HCT116 (cell line): Measurements from ENCODE around the gene N4BP3. TPM values are rescaled to one million over a fixed set of nuclear protein-coding genes. Genes with fewer than 3 reads are reported as not detected.

Source experiments
- ATAC-seq: fragments of 200-7000 bp; cut with Tn5 transposase; 2 replicates; pipeline ENCODE4 v1.9.1; 2020; ENCODE audit warnings: mild to moderate bottlenecking, moderate library complexity
- BruUV-seq: library from RNA; stranded (reverse); fragments of 400-500 nt; replicated peaks from 2 replicates; lab custom pipeline; 2021; lab: Mats Ljungman, UMichigan
- CTCF ChIA-PET: fragments of 300-600 bp; sonication (Branson Sonifier 250); formaldehyde crosslinking; loops from one replicate; lab custom pipeline; 2021; ENCODE audit warnings: antibody characterized with exemption; lab: Charles Lee
- POLR2A ChIA-PET: fragments of 300-600, 350-600 bp; sonication (Branson Sonifier 250); formaldehyde crosslinking; loops from one replicate; lab custom pipeline; 2021; ENCODE audit warnings: antibody characterized with exemption; lab: Charles Lee
- RAD21 ChIA-PET, 2 experiments: fragments of 300-600 bp; sonication (Branson Sonifier 250); formaldehyde crosslinking; loops; one replicate each; lab custom pipeline; 2023; ENCODE audit warnings: low total read pairs in 2 of 2; ENCODE audit not compliant: uncharacterized antibody in 2 of 2, unreplicated experiment in 2 of 2, low non-redundant PET in 1 of 2; lab: Charles Lee
- DNase-seq: peaks from one replicate; pipeline ENCODE4 v3.0.0-alpha.2; 2010; ENCODE audit warnings: low read depth, low spot score
- H2AFZ ChIP-seq: fragments of 200-600 bp; shearing (Covaris generic), sonication (generic); 2 replicates; pipeline ENCODE4 v1.6.1; 2017; ENCODE audit warnings: low read depth, mixed run types, mixed read lengths, antibody characterized with exemption, low read length; ENCODE audit not compliant: poor library complexity, severe bottlenecking
- H3K27ac ChIP-seq: 2 replicates; pipeline ENCODE4 v1.5.1; 2012; ENCODE audit warnings: low read depth, low read length
- H3K27me3 ChIP-seq: fragments of 200-600 bp; sonication (generic); 2 replicates; pipeline ENCODE4 v1.6.1; 2016; ENCODE audit warnings: mixed run types, low read length, mixed read lengths; ENCODE audit not compliant: insufficient read depth
- H3K36me3 ChIP-seq, 2 experiments: fragments of 200-500 bp in 1 of 2; fragments of 200-600 bp in 1 of 2; sonication (Bioruptor generic) in 1 of 2; sonication (generic) in 1 of 2; 2 replicates each; pipeline versions ENCODE4 v1.5.1 to v1.6.1; 2014 to 2016; ENCODE audit warnings: low read length in 2 of 2, inconsistent platforms in 1 of 2, mixed read lengths in 1 of 2, mixed run types in 1 of 2; ENCODE audit not compliant: insufficient read depth in 2 of 2, control insufficient read depth in 1 of 2
- H3K4me1 ChIP-seq, 2 experiments: fragments of 200-600 bp in 1 of 2; sonication (generic) in 1 of 2; 2 replicates each; pipeline versions ENCODE4 v1.5.1 to v1.6.1; 2012 to 2017; ENCODE audit warnings: low read length in 2 of 2, inconsistent platforms in 1 of 2, mild to moderate bottlenecking in 1 of 2, mixed read lengths in 1 of 2, mixed run types in 1 of 2, moderate library complexity in 1 of 2; ENCODE audit not compliant: insufficient read depth in 2 of 2, control insufficient read depth in 1 of 2
- H3K4me2 ChIP-seq: fragments of 200-600 bp; sonication (generic); 2 replicates; pipeline ENCODE4 v1.6.1; 2017; ENCODE audit warnings: mixed run types, low read length, mixed read lengths
- H3K4me3 ChIP-seq, 2 experiments: fragments of 200-600 bp in 1 of 2; sonication (generic) in 1 of 2; replicated peaks in 1 of 2; 2 replicates each; pipeline ENCODE4 v1.5.1; 2011 to 2016; ENCODE audit warnings: low read length in 2 of 2, control low read depth in 1 of 2, low read depth in 1 of 2, mild to moderate bottlenecking in 1 of 2, mixed read lengths in 1 of 2, mixed run types in 1 of 2
- H3K79me2 ChIP-seq: fragments of 200-600 bp; sonication (generic); 2 replicates; pipeline ENCODE4 v1.6.1; 2017; ENCODE audit warnings: mild to moderate bottlenecking, mixed run types, low read length, moderate library complexity, mixed read lengths; ENCODE audit not compliant: insufficient read depth
- H3K9ac ChIP-seq: fragments of 200-600 bp; sonication (generic); 2 replicates; pipeline ENCODE4 v1.6.1; 2016; ENCODE audit warnings: low read length, mixed read lengths
- H3K9me2 ChIP-seq: fragments of 200-600 bp; sonication (generic), shearing (Covaris generic); 2 replicates; pipeline ENCODE4 v1.6.1; 2017; ENCODE audit warnings: mixed run types, mild to moderate bottlenecking, moderate library complexity; ENCODE audit not compliant: insufficient read depth
- H3K9me3 ChIP-seq, 2 experiments: fragments of 200-500 bp in 1 of 2; fragments of 200-600 bp in 1 of 2; sonication (Bioruptor generic) in 1 of 2; sonication (generic) in 1 of 2; 2 replicates each; pipeline ENCODE4 v1.6.1; 2014 to 2017; ENCODE audit warnings: low read length in 2 of 2, mixed read lengths in 2 of 2, inconsistent platforms in 1 of 2, low read depth in 1 of 2, mild to moderate bottlenecking in 1 of 2, mixed run types in 1 of 2, moderate library complexity in 1 of 2; ENCODE audit not compliant: control insufficient read depth in 1 of 2, insufficient read depth in 1 of 2
- H4K20me1 ChIP-seq: fragments of 200-600 bp; sonication (generic), shearing (Covaris generic); 2 replicates; pipeline ENCODE4 v1.6.1; 2017; ENCODE audit warnings: mixed run types, mild to moderate bottlenecking, moderate library complexity; ENCODE audit not compliant: insufficient read depth
- ATF3 ChIP-seq: IDR thresholded peaks from 2 replicates; pipeline ENCODE4 v1.6.1; 2012
- CBX3 ChIP-seq: IDR thresholded peaks from 2 replicates; pipeline ENCODE4 v1.6.1; 2012; ENCODE audit warnings: low read depth
- CEBPB ChIP-seq: IDR thresholded peaks from 2 replicates; pipeline ENCODE4 v1.6.1; 2012; ENCODE audit warnings: low read depth
- CTCF ChIP-seq, 3 experiments: fragments of 200-600 bp in 1 of 3; sonication (generic) in 1 of 3; IDR thresholded peaks in 2 of 3; conservative IDR thresholded peaks in 1 of 3; 2 replicates each; pipeline ENCODE4 v1.5.1; 2012 to 2017; ENCODE audit warnings: low read depth in 2 of 3, low read length in 2 of 3, antibody characterized with exemption in 1 of 3, borderline replicate concordance in 1 of 3, control low read depth in 1 of 3, mild to moderate bottlenecking in 1 of 3, mixed read lengths in 1 of 3, mixed run types in 1 of 3, moderate library complexity in 1 of 3; ENCODE audit not compliant: insufficient read depth in 1 of 3
- ELF1 ChIP-seq: IDR thresholded peaks from 2 replicates; pipeline ENCODE4 v1.6.1; 2012; ENCODE audit warnings: low read depth, borderline replicate concordance
- EZH2 ChIP-seq: fragments of 200-600 bp; sonication (generic); IDR thresholded peaks from 2 replicates; pipeline ENCODE4 v1.6.1; 2017; ENCODE audit warnings: antibody characterized with exemption, mixed run types
- EZH2phosphoT487 ChIP-seq: fragments of 200-600 bp; IDR thresholded peaks from 2 replicates; pipeline ENCODE4 v1.6.1; 2018; ENCODE audit warnings: antibody characterized with exemption, borderline replicate concordance
- FOSL1 ChIP-seq: IDR thresholded peaks from 2 replicates; pipeline ENCODE4 v1.6.1; 2012; ENCODE audit warnings: low read depth
- JUND ChIP-seq: IDR thresholded peaks from 2 replicates; pipeline ENCODE4 v1.6.1; 2012
- MAX ChIP-seq: IDR thresholded peaks from 2 replicates; pipeline ENCODE4 v1.6.1; 2012
- POLR2A ChIP-seq: IDR thresholded peaks from 2 replicates; pipeline ENCODE4 v1.7.0; 2011; ENCODE audit warnings: borderline replicate concordance; ENCODE audit not compliant: insufficient read depth, insufficient read length; ENCODE audit errors: extremely low read depth
- POLR2AphosphoS5 ChIP-seq: IDR thresholded peaks from 2 replicates; pipeline ENCODE4 v1.6.1; 2011; ENCODE audit warnings: mild to moderate bottlenecking, low read depth, low read length, moderate library complexity
- RAD21 ChIP-seq: IDR thresholded peaks from 2 replicates; pipeline ENCODE4 v1.6.1; 2012; ENCODE audit warnings: low read depth, mild to moderate bottlenecking
- REST ChIP-seq: IDR thresholded peaks from 2 replicates; pipeline ENCODE4 v1.6.1; 2012; ENCODE audit warnings: low read depth
- SIN3A ChIP-seq: IDR thresholded peaks from 2 replicates; pipeline ENCODE4 v1.6.1; 2012; ENCODE audit warnings: low read depth
- SP1 ChIP-seq: IDR thresholded peaks from 2 replicates; pipeline ENCODE4 v1.6.1; 2012; ENCODE audit warnings: low read depth
- TCF7L2 ChIP-seq: IDR thresholded peaks from 2 replicates; pipeline ENCODE4 v1.7.0; 2011; ENCODE audit warnings: borderline replicate concordance, inconsistent platforms; ENCODE audit not compliant: insufficient read depth, insufficient read length; ENCODE audit errors: extremely low read depth
- YY1 ChIP-seq: IDR thresholded peaks from 2 replicates; pipeline ENCODE4 v1.6.1; 2011; ENCODE audit warnings: low read length, low read depth, moderate library complexity, mild to moderate bottlenecking; ENCODE audit not compliant: insufficient replicate concordance; ENCODE audit errors: extremely low read depth
- ZFX ChIP-seq: fragments of 450-650 bp; IDR thresholded peaks from 2 replicates; pipeline ENCODE4 v1.6.1; 2017
- ZNF274 ChIP-seq: fragments of 200-500 bp; sonication (Bioruptor generic); IDR thresholded peaks from 2 replicates; pipeline ENCODE4 v1.6.1; 2014; ENCODE audit warnings: mild to moderate bottlenecking, low read depth, low read length, inconsistent platforms
- intact Hi-C: fragments of 100-400 bp; cut with micrococcal nuclease; formaldehyde crosslinking; loops from 2 replicates; pipeline ENCODE4 v1.10.0; 2022
- total RNA-seq: library from RNA; stranded (reverse); gene quantifications from one replicate; pipeline ENCODE4 v1.2.1, GENCODE V29; 2021; ENCODE audit not compliant: unreplicated experiment

The N4BP3 gene
- total RNA-seq, 1 experiment from 2014 or later: 5.2 TPM

- Histone ChIP-seq H3K27me3 (no peaks in the 10 kb centered on the region), H3K36me3 (no peaks in the 10 kb centered on the region), H2AFZ (no peak overlapping the region), H3K79me2 (peaks cover 13% of the 10 kb centered on the region; the same call in 1 of the 2 replicates), H3K9me3 (no peaks in the 10 kb centered on the region), H3K4me2 (peak overlapping the region; percentile 96), H4K20me1 (no peaks in the 10 kb centered on the region), H3K27ac (peak overlapping the region; percentile 60; the same call in 1 of the 2 replicates), H3K4me1 (peaks cover 13 to 27% of the 10 kb centered on the region in 2 experiments), H3K9ac (peak overlapping the region; percentile 71), H3K4me3 (peak overlapping the region; percentile 63 to 76), H3K9me2 (no peaks in the 10 kb centered on the region)
- DNase-seq (no peak), ATAC-seq (peak; percentile 21)
- CTCF ChIA-PET: interaction anchor here (0.6 to 1.1 kb wide), 3 partner anchors 21 to 42 kb away, joined by 3 read pairs; no protein-coding TSS in a partner anchor
- RAD21 ChIA-PET: no interaction called here
- POLR2A ChIA-PET: no interaction called here
- TF ChIP-seq EZH2 (no peak), POLR2A (no peak), ELF1 (no peak), ZFX (no peak), CTCF (IDR thresholded peaks at IDR 0.05 in 2 of 3, conservative IDR thresholded peaks at IDR 0.05 in 1 of 3; ENCODE audit: borderline replicate concordance in 1 of 3, insufficient read depth in 1 of 3, low read depth in 2 of 3, low read length in 2 of 3) (no peak), RAD21 (no peak), YY1 (no peak), SIN3A (no peak), POLR2AphosphoS5 (no peak), TCF7L2 (no peak), MAX (no peak), JUND (no peak), FOSL1 (no peak), EZH2phosphoT487 (no peak), CEBPB (no peak), ZNF274 (no peak), CBX3 (no peak), ATF3 (no peak), SP1 (no peak), REST (no peak)
- intact Hi-C loops: no loop called here
- TSS peak; percentile 59 for BruUV-seq
These were observed 1.2 kb downstream of the N4BP3 start for GRCh38 chr5:178114325-178115135.
